Right lobe of liver (tissue), 4 donors: ENCODE results near the gene CLEC4M.

ENCODE experiments used
- POLR2A ChIP-seq: fragments of 450-650 bp; IDR thresholded peaks from one replicate; pipeline ENCODE4 v1.6.1; 2017; ENCODE audit warnings: antibody characterized with exemption, mild to moderate bottlenecking
- TF ChIP-seq, protein P1 (sequence below), 4 donors: fragments of 200-600 bp in 3 of 4; fragments of 450-650 bp in 1 of 4; IDR thresholded peaks; one replicate each; pipeline versions ENCODE4 v1.5.1 to v1.8.0; 2016 to 2022; ENCODE audit warnings: antibody characterized with exemption in 4 of 4, mild to moderate bottlenecking in 2 of 4
- donor health status: DM: no; HTN: no; CAD: no.
- donor health status: DM: no; HTN: no; CAD: no.
- donor health status: DM: no; HTN: yes; CAD: no.

DNA sequence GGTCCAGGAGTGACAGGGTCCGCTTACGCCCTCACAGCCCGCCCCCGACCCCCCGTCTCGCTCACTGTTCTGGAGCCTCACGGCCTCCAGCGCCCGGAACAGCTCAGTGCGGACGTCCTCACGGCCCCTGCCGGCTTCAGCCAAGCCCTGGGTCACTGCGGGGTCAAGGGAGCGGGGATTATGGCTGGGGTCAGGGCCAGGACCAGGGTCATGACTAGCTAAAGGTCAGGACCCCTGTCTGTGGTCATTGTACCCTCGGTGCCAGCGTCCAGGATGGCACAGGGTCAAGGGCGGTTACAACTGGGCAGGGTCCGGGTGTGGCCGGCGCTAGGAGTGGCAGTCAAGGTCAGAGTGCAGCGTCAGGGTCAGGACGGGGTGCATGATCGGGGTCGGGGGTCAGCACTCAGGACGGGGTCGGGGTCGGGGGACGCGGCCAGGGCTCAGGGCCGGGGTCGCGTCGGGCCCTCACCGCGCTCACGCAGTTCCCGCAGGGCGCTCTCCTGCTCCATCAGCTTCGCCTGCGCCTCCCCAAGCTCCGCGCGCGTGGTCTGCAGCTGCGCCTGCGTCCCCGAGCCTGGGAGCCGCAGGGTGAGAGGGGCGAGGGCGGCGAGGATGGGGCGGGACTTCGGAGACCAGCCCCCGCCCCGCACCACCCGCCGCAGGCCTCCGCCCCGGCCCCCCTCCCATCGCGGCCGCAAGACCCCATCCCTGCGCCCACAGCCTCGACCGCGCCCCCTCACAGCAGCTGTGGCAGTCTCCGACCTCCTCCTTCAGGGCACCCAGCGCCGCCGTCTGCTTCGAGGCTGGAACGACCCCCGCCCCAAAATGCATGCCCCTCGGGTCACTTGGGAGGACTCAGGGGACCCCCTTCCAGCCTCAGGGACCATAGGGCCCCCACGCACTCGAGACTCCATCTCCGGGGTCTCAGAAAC is 32.5 kb upstream of the CLEC4M start:
- TF ChIP-seq, protein P1, sequence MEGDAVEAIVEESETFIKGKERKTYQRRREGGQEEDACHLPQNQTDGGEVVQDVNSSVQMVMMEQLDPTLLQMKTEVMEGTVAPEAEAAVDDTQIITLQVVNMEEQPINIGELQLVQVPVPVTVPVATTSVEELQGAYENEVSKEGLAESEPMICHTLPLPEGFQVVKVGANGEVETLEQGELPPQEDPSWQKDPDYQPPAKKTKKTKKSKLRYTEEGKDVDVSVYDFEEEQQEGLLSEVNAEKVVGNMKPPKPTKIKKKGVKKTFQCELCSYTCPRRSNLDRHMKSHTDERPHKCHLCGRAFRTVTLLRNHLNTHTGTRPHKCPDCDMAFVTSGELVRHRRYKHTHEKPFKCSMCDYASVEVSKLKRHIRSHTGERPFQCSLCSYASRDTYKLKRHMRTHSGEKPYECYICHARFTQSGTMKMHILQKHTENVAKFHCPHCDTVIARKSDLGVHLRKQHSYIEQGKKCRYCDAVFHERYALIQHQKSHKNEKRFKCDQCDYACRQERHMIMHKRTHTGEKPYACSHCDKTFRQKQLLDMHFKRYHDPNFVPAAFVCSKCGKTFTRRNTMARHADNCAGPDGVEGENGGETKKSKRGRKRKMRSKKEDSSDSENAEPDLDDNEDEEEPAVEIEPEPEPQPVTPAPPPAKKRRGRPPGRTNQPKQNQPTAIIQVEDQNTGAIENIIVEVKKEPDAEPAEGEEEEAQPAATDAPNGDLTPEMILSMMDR (IDR thresholded peaks at IDR 0.05): no peak
- no peak for TF ChIP-seq POLR2A
